HG03159 (cell line): ENCODE data around the gene NEK1.
"Not testable (repeated sequence)": the region's sequence is repeated elsewhere in the genome, so short reads cannot be mapped to it uniquely, and the experiment has no call there.

Experiments
- ATAC-seq: cut with Tn5 transposase; IDR thresholded peaks from one replicate; pipeline ENCODE4 v1.9.1; 2021; ENCODE audit warnings: mild to moderate bottlenecking, moderate library complexity; ENCODE audit not compliant: unreplicated experiment

The NEK1 gene

DNA sequence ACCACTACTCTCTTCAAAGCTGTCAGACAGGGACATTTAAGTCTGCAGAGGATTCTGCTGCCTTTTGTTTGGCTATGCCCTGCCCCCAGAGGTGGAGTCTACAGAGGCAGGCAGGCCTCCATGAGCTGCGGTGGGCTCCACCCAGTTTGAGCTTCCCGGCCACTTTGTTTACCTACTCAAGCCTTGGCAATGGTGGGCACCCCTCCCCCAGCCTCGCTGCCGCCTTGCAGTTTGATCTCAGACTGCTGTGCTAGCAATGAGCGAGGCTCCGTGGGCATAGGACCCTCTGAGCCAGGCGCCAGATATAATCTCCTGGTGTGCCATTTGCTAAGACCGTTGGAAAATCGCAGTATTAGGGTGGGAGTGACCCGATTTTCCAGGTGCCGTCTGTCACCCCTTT, 112.5 kb downstream of the NEK1 start:
- not testable (repeated sequence) for ATAC-seq

DNA sequence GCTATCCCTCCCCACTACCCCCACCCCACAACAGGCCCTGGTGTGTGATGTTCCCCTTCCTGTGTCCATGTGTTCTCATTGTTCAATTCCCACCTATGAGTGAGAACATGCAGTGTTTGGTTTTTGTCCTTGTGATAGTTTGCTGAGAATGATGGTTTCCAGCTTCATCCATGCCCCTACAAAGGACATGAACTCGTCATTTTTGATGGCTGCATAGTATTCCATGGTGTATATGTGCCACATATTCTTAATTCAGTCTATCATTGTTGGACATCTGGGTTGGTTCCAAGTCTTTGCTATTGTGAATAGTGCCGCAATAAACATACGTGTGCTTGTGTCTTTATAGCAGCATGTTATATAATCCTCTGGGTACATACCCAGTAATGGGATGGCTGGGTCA, 118.1 kb downstream of the NEK1 start:
- ATAC-seq, result not testable (repeated sequence)

DNA sequence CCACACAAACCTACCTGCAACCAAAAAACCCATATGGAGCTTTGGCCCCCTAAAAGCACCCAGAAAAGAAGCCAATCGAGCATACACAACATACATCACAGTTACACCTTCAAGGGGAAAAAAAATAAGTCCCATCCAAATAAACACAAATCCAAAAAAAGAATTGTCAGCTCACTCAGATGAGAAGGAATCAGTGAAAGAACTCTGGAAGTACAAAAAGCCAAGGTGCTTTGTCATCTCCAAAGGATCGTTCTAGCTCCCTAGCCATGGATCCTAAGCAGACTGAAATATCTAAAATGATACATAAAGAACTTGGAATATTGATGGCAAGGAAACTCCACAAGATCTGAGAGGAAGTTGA, 119.2 kb downstream of the NEK1 start:
- no peak for ATAC-seq

DNA sequence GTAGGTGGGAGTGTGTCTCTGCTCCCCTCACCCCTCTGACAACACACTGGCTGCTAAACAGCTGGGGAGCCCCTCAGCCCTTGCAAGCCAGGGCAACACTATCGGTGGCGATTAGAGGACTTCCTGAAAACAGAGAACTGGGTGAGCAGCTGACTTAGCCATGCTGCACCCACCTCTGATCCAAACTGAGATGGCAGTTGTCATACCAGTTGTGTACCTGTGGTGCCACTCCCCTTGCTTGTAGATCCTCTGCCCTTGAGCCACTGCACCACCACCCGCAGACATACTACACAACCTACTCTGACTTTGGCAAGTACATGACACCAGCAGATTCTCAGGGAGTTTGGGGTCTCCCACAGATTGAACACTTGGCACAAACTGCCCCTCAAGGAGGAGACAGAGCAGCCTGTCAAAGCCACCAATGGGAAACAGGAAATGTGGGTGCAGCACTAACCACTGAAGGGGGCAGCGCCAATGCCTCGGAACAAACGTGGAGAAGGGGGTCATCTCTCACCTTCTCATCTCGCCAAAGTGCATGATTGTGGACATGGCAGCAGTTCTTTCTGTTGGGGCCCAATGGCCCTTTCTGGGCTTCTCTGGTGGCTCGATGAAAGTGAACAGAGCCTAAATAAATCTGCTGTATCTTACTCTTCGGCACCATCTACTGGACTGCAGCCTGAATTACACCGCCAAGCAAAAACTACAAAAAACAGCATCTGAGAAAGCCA, 119.8 kb downstream of the NEK1 start:
- ATAC-seq, result no peak

DNA sequence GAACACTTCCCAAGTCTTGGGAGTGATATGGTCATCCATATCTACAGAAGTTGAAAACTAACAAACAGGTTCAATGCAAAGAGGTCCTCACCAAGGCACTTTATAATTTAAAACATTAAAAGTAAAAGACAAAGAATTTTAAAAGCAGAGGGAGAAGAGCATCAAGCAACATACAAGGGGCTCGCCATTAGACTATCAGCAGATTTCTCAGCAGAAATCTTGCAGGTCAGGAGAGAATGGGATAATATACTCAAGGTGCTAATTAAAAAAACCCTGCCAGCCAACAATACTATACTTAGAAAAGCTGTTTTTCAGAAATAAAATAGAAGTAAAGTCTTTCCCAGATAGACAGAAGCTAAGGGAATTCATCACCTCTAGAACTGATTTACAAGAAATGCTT, 121.2 kb downstream of the NEK1 start:
- ATAC-seq, result no peak

DNA sequence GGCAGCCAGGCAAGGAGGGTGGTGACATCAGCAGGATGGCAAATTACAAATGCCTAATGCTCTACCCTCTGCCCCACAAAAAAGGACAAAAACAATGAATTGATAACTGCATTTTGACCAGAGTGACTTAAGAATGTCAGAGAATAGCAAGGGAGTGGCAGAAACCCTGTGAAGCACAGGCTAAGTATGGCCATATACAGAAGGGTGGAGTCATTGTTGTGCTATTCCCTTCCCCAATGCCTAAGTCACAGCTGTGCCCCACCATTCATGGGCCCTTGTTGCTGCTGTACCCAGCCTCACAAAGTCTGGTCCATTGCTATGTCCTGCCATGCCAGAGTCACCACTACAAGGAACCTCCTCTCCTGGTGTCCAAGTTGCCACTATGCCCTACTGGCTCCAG, 123.1 kb downstream of the NEK1 start:
- no peak for ATAC-seq

DNA sequence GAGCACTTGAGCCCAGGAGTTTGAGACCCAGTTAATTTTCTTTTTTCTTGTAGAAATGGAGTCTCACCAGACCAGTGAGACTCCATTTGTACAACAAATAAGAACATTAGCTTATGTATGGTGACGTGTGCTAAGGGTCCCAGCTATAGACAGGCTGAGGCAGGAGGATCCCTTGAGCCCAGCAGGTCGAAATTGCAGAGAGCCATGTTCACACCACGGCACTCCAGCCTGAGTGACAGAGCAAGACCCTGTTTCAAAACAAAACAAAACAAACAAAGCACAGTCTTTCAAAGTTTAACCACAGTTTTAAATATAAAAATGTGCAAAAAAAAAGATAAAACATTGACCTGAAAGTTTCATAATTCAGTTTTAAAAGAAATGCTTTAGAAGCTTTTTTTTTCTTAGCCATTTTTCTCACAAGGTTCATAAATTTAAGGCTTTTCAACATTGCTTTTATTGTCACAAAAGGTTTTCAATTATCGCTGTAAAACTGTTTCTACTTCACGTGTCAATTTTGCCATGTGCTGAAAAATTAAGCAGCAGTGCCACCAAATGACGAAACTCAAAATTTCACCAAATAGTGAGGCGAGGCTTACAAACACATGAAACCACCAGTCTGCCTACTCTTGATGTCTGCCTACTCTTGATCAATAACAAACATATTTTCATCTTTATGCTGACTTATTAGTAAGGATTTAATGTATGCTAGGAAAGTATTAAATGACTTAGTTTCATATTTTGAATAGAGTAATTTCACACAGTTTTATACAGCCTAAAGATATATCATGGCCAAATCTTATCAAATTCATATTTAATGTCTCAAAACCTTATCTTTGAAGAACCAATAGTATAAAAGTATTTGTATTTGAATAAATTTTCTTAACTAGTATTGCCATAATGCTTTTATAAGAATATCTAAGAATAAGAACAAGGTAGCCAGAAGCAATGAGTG, 126.3 kb downstream of the NEK1 start:
- ATAC-seq, result peak; percentile 72

DNA sequence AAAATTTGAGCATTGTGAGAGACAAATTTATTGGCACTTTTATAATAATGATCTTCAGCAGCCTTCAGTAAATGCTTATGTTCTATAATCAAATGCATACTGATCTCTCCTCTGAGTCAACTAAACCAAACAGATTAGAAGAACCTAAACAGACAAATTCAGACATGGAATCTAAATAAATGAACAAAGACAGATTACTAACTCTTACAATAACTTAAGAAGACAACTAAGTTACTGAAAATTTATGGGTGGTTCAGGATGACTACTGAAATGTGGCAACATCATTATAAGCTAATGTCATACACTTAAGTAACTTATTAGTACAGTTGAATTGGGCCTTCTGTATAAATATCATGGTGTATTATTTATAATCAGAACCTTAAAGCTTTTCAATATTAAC, 127.3 kb downstream of the NEK1 start:
- no peak for ATAC-seq

DNA sequence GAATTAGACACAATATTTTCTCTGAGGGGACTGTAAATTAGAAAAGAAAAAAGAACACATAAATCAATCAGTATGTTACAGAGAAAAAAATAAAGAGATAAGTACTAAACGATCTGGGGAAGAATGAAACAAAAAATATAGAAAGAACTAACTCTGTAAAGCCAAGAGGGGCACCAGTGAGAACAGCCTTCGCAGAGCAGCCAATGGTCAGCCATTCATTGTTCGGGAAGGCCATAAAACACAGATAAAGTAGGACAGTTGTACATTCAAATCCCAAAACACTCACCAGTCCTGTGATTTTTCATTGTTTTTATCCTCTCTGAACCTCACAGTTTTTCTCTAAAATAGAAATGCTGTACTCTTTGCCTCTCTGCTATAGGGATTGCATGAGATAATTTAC, 127.9 kb downstream of the NEK1 start:
- ATAC-seq, result no peak

DNA sequence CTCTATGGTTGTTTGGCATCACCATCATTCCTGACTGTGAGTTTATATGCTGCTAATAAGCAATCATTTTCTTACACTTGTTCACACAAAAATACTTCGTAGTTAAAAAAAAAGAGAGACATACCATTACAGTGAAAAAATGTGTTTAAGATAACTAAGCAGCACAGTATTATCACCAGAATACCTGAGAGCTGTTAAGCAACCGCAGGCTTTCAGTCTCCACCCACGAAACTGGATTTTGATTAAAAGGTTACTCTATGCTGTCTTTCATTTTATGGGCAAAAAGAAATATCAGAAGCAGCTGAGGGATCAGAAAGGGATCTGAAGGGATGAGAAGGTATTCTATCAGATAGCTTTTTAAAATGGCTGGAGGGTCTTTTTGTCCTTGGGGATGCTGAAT, 148.3 kb downstream of the NEK1 start:
- ATAC-seq, result no peak

DNA sequence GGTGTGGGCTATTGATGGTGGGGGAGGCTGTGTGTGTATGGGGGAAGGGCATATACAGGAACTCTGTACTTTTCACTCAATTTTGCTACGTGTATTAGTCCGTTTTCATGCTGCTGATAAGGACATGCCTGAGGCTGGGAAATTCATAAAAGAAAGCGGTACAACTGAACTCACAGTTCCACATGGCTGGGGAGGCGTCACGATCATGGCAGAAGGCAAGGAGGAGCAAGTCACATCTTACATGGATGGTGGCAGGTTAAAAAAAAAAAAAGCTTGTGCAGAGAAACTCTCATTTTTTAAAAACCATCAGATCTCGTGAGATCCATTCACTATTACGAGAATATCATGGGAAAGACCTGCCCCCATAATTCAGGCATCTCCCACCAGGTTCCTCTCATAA, 152.3 kb downstream of the NEK1 start:
- ATAC-seq, result no peak

DNA sequence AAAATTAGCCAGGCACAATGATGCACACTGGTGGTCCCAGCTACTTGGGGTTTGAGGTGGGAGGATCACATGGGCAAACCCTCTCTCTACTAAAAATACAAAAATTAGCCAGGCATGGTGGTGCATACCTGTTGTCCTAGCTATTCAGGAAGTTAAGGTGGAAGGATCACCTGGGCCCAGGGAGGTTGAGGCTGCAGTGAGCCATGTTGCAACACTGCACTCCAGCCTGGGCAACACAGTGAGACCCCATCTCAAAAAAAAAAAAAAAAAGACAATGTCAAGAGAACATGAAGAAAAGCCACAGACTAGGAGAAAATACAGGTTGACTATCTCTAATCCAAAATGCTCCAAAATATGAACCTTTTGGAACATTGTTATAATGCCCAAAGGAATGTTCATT, 153.8 kb downstream of the NEK1 start:
- no peak for ATAC-seq

DNA sequence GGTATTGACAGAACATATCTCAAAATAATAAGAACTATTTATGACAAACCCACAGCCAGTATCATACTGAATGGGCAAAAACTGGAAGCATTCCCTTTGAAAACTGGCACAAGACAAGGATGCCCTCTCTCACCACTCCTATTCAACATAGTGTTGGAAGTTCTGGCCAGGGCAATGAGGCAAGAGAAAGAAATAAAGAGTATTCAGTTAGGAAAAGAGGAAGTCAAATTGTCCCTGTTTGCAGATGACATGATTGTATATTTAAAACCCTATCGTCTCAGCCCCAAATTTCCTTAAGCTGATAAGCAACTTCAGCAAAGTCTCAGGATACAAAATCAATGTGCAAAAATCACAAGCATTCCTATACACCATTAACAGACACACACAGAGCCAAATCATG, 159.7 kb downstream of the NEK1 start:
- ATAC-seq, result not testable (repeated sequence)

DNA sequence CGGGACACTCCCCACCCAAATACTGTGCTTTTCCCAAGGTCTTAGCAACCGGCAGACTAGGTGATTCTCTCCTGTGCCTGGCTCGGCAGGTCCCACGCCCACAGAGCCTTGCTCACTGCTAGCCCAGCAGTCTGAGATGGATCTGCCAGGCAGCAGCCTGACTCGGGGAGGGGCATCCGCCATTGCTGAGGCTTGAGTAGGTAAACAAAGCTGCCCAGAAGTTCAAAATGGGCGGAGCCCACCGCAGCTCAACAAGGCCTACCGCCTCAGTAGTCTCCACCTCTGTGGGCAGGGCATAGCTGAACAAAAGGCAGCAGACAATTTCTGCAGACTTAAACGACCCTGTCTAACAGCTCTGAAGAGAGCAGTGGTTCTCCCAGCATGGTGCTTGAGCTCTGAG, 163.4 kb downstream of the NEK1 start:
- not testable (repeated sequence) for ATAC-seq

DNA sequence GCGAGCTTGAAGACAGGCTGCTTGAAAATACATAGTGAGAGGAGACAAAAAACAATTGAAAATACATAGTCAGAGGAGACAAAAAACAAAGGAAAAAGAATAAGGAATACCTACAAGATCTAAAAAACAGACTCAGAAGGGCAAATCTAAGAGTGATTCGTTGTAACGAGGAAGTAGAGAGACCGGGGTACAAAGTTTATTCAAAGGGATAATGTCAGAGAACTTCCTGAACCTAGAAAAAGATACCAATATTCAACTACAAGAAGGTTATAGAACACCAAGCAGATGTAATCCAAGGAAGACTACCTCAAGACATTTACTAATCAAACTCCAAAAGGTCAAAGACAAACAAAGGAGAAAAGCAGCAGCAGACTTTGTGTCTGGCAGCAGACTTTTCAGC, 165.6 kb downstream of the NEK1 start:
- ATAC-seq, result no peak

DNA sequence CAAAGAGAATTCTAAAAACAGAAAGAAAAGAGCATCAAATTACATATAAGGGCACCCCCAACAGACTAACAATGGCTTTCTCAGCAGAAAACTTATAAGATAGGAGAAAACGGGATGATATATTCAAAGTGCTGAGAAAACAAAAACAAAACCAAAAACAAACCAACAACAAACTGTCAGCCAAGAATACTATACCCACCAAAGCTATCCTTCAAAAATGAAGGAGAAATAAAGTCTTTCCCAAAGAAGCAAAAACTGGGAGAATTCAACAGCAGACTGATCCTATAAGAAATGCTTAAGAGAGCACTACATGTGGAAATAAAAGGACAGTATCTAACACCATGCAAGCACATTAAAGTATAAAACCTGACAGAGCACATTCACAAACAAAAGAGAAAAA, 168.6 kb downstream of the NEK1 start:
- no peak for ATAC-seq

DNA sequence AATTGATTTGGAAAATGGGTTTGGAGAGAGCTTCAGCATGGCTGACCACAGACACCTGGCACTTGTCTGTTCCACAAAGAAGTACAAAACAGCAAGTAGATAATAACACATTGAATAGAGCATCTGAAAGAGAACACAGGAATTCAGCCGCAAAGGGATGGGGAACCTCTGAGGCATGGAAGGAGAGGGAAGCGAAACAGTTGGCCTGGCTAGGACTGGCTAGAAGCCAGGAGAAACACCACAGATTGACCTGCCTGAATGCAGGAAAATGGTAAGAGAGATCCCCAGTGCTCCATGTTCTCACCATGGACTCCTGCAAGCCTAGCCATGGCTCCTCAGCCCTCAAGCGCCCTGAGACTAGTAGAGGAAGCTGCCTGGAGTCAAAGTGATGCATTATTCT, 171.9 kb downstream of the NEK1 start:
- no peak for ATAC-seq

DNA sequence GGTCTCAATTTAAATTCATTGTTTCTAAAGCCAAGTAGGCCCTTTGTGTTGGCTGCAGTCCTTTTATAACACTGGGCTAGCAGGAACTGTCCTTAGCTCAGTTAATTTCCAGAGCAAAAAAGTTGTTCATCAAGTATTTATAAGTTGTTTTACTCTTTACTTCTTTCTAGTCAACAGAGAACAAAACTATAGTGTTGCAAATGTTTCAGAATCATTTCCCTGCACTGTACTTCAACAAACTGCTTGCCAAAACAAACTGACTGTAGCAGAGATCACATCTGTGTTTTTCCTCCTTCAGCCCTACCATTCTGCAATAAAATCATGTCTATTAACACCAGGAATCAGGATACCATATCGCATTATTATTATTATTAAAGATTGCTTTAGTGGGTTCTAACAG, 173.1 kb downstream of the NEK1 start:
- ATAC-seq, result no peak

DNA sequence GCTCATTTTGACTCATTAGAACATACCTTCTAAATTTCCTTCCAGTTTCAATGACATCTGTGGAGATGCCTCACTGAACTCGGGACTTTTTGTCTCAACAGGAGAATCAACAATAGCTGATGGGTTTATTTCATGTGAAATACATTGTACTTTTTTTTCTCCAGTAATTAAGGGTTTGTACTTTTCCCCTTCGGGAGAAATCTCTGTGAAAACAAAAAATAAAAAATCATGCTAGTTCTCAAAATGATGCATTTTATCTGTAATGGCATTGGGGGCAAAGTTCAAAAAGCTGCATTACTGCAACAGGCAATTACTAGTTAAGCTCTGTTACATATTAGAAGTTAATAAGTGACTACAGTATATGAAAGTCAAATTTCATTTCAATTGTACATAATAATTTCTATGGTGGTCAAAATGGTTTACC, 174.3 kb downstream of the NEK1 start:
- peak; percentile 44 for ATAC-seq

DNA sequence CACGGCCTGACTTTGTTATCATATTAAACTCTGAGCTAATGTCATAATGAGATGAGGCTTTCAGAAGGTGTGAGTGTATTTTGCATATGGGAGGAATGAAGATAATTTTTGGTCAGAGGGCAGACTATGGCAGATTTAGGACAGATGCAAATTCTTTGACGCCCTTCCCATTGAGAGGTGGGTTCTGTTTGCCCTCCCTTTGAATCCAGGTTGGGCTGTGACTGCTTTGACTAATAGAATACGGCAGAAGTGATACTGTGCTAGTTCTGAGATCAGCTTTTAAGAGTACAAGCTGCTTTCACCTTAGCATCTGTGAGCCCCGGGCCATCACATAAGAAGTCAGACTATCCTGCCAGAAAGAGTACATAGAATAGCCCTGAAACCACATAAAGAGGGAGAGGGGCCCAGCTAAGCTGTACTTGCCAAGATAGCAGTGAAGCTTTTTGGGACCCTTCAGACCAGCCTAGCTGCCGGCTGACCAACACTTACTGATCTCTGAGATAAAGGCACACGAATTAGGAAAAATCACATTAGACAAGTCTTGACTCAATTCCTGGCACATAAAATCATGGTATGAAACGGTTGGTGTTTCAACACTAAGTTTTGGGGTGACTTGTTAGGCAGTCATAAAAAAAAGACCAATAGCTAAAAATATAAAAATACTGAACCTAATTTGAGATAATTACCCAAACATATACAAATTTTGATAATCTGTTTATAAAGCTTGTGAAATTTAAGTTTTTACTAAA, 174.9 kb downstream of the NEK1 start:
- ATAC-seq, result peak; percentile 91

DNA sequence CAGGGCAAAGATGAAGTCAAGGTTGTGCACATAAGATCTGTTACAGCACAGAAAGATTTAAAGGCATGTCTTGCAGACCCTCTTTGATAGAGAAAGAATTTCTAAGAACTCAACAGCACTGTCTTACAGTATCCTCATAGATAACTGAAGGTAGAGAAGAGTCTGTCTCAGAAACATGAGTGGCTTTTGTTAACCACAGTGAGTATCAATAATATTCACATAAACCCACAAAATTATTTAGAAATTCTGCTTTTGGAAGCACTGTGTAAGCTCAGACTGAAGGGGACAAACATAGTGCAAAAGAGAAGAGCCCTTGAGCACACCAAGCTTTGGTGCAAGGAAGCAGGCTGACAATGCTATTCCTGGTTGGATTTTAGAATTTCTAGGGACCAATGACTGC, 175.6 kb downstream of the NEK1 start:
- no peak for ATAC-seq

DNA sequence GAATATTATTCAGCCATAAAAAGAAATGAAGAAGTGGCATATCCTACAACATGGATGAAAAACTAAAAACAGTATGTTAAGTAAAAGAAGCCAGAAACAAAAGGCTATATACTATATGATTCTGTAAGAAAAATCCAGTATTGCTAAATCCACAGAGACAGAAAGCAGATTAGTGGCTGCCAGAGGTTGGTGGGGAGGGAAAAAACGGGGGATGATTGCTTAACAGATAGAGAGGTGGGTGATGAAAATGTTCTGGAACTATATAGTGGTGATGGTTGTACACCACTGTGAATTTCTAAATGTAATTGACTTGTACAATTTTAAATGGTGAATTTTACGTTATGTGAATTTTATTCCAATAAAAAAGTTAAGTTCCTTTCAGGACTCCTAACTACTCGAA, 184.0 kb downstream of the NEK1 start:
- ATAC-seq, result no peak
